HG03342 (cell line): ENCODE data around the gene B4GALT5.
"Not testable (repeated sequence)": the region's sequence is repeated elsewhere in the genome, so short reads cannot be mapped to it uniquely, and the experiment has no call there.

Experiments used
- ATAC-seq: cut with Tn5 transposase; IDR thresholded peaks from one replicate; pipeline ENCODE4 v1.9.1; 2021; ENCODE audit warnings: mild to moderate bottlenecking, moderate library complexity; ENCODE audit not compliant: unreplicated experiment

The B4GALT5 gene

DNA sequence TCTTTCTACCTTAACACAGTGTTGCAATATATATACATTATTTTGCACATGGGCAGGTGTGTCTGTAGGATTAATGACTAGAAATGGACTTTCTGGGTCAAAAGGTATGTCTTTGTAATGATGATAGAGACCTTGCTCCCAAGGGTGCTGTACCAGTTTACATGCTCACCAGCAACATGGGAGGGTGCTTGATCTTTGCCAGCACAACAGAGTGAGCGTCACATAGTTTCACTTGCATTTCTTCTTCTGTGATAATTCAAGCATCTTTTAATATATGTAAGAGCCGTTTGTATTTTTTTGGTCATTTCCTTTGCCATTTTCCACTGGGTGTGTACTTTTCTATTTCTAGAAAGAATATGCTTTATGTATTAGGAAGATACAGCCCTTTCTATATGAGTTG is 23.6 kb upstream of the B4GALT5 start:
- no peak for ATAC-seq

- no peak for ATAC-seq
Observed at GRCh38 chr20:49729780-49730179, 16.1 kb upstream of the B4GALT5 start.

- ATAC-seq = no peak
Observed at GRCh38 chr20:49727894-49728885, 14.5 kb upstream of the B4GALT5 start.

GRCh38 chr20:49727478-49727877 is 13.8 kb upstream of the B4GALT5 start:
- no peak for ATAC-seq

- no peak for ATAC-seq
Observed at GRCh38 chr20:49725694-49726093, 12.0 kb upstream of the B4GALT5 start.

- not testable (repeated sequence) for ATAC-seq
Observed at GRCh38 chr20:49725224-49725606, 11.5 kb upstream of the B4GALT5 start.

DNA sequence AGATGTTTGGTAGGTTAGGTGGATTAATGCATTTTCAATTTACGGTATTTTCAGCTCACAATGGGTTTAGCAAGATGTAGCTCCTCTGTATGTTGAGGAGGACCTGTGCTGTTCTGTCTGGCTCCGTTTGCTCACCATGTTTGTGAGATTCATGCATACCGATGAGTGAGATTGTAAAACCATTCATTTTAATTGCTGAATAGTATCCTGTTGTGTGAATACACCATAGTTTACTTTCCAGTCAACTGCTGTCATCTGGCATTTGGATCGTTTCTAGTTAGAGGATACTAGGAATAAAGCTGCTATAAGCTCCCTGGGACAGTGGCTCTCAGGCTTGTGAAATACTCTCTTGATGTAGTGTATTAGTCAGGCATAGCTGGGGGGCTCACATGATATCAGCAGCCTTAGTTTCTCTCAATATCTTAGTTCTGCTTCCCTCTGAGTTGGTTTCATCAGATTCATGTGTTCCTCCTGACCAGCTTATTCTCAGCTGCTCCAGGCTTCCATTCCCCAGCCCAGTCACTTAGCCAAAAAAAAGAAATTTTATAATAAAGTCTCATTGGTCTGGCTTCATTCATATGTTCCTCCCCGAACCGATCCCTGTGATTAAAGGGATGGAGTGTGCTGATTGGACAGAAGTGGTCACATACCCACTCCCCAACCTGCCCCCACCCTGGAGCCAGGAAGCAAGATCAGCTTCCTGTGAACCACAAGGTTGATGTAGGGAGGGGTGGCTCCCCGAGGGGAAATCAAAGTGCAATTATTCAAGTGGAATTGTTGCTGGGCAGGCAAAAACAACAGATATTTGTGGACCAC is 10.9 kb upstream of the B4GALT5 start:
- no peak for ATAC-seq

GRCh38 chr20:49723758-49724157 is 10.1 kb upstream of the B4GALT5 start:
- ATAC-seq = not testable (repeated sequence)

DNA sequence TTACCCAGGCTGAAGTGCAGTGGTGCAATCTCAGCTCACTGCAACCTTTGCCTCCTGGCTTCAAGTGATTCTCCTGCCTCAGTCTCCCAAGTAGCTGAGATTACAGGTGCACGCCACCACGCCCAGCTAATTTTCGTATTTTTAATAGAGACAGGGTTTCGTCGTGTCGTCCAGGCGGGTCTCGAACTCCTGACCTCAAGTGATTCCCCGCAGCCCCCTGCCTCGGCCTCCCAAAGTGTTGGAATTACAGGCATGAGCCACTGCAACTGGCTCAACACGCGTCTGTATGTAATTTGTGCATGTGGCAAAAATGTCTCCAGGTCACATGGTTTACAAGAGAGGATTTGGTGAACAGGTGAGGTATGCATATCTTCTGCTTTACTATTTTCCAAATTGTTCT is 7.6 kb upstream of the B4GALT5 start:
- not testable (repeated sequence) for ATAC-seq

DNA sequence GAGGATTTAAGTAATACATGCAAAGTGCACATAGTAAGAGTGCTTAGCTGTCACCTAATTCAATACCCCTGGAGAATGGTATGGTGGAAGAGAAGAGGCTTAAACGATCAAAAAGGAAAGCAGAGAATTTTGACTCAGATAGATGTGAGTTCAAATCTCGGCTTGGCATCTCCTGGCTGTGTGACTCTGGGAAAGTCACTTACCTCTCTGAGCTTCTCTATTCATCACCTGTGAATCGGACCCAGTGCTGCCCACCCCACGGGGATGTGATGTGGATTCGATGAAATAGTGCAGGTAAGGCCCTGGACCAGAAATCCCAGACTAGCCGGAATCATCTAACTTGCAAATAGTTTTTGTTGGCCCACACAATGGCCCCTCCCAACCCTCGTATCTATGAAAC is 1.8 kb upstream of the B4GALT5 start:
- ATAC-seq = no peak

DNA sequence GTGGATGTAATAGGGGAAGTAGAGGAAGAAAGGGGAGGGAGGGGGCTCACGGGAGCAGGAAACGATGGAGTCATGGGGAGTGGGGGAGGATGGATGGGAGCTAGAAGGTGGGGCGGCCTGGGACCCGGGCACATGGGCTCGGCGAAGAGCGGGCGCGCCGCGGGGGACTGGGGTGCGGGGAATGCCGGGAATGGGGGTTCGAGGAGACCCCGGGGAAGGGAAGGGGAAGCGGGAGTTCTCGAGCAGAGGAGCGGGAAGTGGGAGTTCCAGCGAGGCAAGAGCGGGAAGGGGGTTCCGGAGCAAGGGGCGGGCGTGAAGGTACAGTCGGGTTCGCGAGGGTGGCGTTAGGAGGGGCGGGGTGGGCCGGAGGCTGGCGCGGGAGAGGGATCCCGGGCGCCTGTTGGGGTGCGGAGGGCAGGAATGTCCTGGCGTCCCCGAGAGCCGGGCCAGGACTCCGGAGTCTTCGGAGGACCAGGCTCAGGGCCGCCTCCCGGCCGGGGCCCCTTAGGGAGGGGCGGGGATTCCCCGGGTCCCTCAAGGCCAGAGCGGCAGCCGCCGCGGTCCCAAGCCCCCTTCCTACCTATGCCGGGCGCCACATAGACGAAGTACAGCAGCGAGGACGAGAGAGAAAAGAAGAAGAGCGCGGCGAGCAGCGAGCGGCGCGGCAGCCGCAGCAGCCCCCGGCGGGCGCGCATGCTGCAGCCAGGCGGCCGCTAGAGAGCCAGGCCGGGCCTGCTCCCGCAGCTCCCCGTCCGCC is 504 bp downstream of the B4GALT5 start:
- peak; percentile 44 for ATAC-seq

DNA sequence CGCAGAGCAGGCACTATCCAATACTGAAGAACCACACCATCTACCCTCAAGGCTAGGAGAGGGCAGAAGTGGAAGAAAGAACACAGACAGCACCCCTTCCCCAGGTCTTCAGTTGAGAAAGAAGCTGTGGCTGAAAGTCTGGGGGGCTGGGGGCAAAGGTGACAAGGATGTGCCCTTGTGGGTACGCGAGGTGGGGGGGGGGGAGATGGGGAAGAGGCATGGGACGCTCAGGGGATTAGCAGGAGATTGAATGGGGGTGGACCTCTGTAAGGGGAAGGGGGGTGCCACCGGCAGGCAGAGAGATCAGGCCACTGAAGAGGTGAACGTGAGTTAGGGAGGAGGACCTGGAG is 1.1 kb downstream of the B4GALT5 start:
- ATAC-seq = no peak

DNA sequence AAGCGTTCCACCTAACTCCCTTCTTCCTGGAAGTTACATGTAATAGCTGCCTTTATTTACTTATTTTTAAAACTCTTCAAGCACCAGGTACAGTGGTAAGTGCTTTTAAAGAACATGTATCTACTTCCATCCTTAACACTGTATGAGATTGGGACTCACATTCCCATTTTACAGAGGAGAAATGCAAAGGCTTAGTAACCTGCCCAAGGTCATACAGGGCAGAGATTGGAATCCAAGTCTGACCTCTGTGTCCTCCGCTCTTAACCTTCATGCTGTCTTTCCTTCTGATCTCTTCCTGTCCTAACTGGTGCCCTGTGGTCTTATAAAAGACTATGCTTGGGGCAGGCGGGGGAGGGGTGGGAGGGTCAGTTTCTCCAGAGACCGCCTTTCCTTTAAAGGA is 1.6 kb downstream of the B4GALT5 start:
- ATAC-seq = no peak

GRCh38 chr20:49711667-49711987 is 2.1 kb downstream of the B4GALT5 start:
- ATAC-seq = no peak

DNA sequence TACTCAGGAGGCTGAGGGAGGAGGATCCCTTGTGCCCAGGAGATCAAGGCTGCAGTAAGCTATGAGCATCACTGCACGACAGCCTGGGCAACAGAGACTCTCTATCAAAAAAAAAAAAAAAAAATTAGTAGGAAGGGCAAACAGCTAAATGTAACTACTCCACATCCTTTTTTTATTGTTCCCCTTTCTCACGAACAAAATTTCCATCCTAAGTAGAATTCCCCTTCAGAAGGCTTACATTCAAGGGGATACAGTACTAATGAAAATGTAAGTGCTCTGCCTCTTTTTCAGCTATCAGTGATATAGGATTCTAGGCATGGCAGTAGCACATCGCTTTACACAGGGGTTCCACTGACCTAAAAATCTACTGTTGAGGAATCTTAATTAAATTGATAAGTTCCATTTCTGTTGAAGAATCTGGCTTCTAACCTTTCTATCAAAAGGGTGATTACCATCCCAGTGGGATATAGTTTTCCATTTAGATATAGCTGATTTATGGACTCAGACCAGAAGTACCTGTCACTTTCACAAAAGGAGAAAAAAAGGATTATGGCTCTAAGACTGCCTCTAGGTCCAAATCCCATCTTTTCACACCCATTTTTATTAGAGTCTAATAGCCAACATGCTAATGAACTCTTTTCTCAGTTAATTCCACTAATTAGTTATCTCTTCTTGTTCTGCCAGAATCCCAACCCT is 2.6 kb downstream of the B4GALT5 start:
- ATAC-seq = no peak

DNA sequence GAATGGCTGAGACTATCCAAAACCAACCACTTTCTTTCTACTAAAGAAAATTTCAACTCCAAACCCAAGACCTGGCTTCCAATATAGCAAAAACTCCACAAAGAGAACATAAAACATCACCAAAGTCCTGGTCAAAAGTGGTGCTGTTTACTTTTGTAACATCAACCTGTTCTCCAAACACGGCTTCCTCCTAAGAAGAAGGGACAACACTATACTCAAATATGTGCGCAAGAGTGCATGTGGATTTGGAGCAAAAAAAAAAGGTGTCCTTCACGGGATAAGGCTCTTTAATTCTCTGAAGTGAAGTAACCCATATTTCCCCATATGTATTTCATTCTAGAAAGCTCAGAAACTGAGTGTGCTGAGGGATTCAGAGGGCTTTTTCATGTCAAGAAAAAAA is 6.6 kb downstream of the B4GALT5 start:
- no peak for ATAC-seq

DNA sequence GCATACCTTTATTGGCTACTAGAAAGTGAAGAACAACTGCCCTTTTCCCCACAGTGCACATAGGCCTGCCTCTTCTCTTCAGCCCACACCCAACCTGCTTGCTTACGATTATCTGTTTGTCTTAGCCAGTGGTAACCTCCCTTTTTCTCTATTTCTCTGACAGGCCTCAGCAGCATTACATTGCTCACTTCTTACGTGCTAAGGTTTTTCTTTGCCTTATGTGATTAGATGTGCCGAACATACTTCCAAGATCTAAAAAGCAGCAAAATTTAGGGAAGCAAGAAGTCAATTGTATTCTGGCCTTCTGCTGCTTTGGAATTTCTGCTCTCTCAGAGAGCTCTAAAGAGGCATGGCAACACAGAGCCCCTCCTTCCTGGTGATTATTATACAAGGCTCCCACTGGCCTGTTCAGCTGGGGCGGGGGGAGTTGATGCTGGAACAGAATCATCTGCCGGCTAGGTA is 7.0 kb downstream of the B4GALT5 start:
- ATAC-seq = no peak

DNA sequence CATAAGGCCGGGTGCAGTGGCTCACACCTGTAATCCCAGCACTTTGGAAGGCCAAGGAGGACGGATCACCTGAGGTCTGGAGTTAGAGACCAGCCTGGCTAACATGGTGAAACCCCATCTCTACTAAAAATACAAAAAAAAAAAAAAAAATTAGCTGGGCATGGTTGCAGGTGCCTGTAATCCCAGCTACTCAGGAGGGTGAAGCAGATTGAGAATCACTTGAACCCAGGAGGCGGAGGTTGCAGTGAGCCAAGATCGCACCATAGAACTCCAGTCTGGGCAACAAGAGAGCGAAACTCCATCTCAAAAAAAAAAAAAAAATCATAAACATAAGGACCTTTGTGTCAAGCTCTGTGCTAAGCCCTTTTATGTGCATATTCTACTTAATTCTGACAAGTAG is 7.8 kb downstream of the B4GALT5 start:
- ATAC-seq = not testable (repeated sequence)

DNA sequence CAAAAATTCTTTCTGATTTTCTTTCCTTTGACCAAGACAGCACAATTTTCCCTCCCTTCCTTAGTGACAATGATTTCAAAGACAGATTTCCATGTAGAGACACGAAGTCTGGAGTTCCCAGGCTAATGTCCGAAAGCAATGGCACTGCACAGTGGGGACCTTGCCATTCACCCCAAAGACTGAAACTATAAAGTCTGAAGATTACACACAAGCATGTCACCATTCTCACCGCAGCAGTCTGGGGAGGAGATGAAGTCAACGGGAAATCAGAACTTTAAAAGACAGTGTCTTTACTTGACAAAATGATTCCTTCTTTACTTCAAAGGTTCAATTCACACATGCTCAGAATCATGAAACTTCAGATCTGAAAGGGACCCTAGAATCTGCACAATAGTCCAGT is 8.3 kb downstream of the B4GALT5 start:
- no peak for ATAC-seq

DNA sequence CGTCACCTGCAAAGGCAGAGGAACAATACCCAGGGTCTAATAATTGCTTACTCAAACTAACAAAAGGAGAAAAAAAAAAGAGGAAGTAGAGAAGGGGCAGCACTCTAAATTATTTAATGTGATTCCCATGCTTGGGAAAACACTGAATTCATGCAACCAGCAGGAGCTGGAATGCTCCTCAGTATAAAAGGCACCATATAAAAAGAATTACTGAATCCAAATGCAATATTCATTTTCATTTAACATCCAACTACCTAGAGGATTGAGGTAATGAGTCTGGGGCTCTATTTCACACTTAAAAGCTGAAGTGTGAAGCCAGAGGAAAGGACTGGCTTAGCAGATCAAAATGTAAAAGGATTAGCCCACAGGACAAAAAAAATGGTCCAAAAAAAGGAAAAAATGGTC is 8.7 kb downstream of the B4GALT5 start:
- no peak for ATAC-seq

- no peak for ATAC-seq
Observed at GRCh38 chr20:49701916-49702315, 11.8 kb downstream of the B4GALT5 start.
